ENCODE measurements around the gene PDE6H. TPM values are rescaled to one million over a fixed set of nuclear protein-coding genes. Genes with fewer than 3 reads are reported as not detected.

Gene PDE6H
- total and polyA plus RNA-seq, 2 of the 8 experiments (the other 6 are each of a cell fraction or from before 2014, with no cell fraction given): not detected

- TF ChIP-seq HDAC2 (IDR thresholded peaks at IDR 0.05; ENCODE audit: borderline replicate concordance in 1 of 2, low read depth in 2 of 2, low read length in 2 of 2) (no peak), SP2 (IDR thresholded peaks at IDR 0.05; ENCODE audit: low read length) (no peak)
Observed at GRCh38 chr12:14975457-14975856, 2.6 kb downstream of the PDE6H start (continued).

Measured in H1 (cell line).